ENCODE data around the gene PDAP1.
A peak's percentile ranks its signal among the peaks of the same experiment; 100 is the strongest.

PDAP1 gene

DNA sequence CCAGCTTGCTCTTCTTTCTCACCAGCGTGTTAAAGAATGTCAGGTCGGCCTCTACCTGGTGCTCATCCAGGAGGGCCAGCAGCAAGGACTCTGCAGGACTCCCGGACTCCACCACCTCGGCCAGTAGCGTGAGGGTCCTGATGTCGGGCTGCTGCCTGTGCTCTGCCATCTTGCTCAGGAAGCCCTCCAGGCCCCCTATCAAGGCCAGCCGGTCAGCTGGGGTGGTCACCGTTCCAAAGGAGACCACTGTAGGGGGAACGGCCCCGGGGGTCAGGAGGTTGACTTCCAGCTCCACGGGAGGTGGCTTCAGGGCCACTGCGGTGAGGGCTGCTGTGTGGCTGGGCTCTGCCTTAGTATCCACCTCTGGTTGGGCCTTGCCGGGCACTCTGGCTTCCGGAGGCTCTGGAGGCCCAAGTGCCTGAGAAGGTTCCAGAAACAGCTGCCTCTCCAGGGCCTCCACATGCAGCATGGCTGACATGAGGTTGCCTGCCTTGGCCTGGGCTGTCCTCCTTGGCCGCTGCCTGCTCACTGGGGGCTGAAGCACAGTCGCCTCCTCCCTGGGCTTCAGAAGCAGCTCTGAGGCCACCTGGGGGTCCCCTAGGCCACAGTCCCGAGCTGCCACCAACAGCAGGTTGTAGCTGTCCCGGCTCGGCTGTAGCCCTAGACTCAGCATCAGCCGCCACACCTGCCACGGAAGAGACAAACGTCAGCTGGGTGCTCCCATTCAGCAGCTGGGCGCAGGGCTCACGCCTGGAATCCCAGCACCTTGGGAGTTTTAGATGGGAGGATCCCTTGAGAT lies 16.7 kb upstream of the PDAP1 start:
- DNase-seq (ENCODE audit: low spot score), result no peak

DNA sequence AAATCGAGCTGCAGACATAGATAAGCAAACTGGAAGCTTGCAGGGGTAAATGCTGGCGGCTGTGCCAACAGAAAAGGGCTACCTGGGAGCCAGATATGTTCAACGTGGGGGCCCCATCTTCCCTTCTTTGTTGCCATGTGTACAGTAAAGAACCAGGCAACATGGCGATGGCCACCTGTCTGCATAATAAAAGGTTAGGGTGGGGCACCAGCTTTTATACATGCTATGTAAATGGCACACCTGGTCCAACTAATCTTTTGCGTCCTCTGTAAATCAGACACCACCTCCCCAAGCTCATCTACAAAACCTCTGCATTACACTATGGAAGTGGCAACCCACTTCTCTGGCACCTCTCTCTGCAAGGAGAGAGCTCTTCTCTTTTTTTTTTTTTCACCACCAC lies 14.2 kb upstream of the PDAP1 start:
- no peak for DNase-seq (ENCODE audit: low spot score)

- no peak for DNase-seq (ENCODE audit: low spot score)
Observed at GRCh38 chr7:99422186-99422585, 13.8 kb upstream of the PDAP1 start.

DNA sequence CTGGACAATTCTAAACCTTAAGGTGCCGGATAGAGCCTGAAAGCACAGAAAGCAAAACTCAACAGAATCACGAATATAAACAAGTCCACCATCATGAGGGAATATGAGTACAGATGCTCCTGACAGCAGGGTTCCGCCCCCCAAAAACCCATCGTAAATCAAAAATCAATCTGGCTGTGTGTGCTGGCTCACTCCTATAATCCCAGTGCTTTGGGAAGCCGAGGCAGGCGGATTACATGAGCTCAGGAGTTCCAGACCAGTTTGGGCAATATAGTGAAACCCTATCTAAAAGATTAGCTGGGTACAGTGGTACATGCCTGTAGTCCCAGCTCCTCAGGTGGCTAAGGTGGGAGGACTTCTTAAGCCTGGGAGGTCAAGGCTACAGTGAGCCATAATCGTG lies 12.6 kb upstream of the PDAP1 start:
- DNase-seq (ENCODE audit: low spot score), result no peak

DNA sequence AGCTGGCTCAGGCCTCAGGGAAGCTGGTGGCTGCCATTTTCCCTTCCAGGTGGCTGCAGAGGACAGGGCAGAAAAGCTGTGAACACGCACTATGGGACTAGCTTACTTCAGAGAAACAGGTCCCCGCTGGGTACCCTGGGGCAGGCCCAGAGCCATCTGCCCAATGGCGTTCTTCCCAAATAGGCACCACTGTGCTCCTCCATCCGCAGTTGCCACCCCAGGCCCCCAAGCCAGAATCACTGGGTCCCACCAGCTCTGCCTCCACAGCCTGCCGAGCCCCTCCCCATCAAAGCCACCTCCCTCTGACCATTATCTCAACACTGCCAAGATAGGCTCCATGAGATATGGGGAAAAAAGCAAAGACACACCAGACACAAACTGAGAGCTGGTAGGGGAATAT lies 11.8 kb upstream of the PDAP1 start:
- no peak for DNase-seq (ENCODE audit: low spot score)

GRCh38 chr7:99419323-99420021 lies 11.1 kb upstream of the PDAP1 start:
- no peak for DNase-seq (ENCODE audit: low spot score)

- no peak for DNase-seq (ENCODE audit: low spot score)
Observed at GRCh38 chr7:99418260-99418659, 9.9 kb upstream of the PDAP1 start.

DNA sequence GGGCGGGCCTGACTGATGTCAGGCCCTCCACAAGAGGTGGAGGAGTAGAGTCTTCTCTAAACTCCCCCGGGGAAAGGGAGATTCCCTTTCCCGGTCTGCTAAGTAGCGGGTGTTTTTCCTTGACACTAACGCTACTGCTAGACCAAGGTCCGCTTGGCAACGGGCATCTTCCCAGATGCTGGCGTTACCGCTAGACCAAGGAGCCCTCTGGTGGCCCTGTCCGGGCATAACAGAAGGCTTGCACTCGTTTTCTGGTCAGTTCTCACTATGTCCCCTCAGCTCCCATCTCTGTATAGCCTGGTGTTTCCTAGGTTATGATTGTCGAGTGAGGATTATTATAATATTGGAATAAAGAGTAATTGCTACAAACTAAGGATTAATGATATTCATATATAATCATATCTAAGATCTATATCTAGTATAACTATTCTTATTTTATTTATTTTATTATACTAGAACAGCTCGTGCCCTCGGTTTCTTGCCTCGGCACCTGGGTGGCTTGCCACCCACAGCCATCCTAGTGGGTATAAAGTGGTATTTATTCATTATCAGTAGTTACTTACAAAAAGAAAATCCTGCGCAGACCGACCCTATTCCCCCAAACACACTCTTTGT lies 7.2 kb upstream of the PDAP1 start:
- DNase-seq (ENCODE audit: low spot score), result peak; percentile 63

GRCh38 chr7:99410635-99411034 lies 2.2 kb upstream of the PDAP1 start:
- DNase-seq (ENCODE audit: low spot score), result no peak

DNA sequence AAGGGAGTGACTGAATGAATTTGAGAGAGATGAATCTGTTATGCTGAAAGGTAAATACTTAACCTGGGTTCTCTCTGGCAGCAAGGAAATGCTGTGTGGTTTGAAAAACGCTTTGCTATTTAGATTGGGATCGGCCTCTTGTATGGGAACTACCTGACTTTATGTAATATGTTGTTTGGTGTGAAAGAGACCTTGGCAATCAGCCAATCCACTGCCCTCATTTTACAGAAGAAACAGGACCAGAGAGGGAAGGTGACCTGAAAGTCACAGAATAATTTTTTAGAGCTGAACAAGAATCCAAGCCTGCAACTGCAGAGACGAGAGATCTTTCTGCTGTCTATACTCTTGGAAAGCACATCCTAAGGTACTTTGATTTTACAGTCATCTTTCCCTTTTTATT lies 1.4 kb upstream of the PDAP1 start:
- no peak for DNase-seq (ENCODE audit: low spot score)

DNA sequence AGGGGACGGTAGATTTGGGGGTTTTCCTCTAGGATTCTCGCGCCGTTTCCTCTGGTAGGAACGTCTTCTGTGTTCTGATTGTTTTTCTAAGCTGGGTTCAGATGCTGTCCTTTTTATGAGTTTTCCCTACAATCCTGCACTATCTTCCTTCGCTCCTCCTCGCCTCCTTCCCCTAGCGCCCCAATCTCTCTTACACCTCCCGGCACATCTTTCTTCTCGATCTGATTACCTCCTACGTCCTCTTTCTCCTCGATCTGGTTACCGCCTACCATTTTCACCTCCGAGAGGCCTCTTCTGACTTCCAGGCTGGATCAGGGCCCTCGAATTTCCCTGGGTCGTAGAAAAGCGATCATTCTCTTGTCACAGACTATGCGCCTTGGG lies 785 bp upstream of the PDAP1 start:
- DNase-seq (ENCODE audit: low spot score), result no peak

DNA sequence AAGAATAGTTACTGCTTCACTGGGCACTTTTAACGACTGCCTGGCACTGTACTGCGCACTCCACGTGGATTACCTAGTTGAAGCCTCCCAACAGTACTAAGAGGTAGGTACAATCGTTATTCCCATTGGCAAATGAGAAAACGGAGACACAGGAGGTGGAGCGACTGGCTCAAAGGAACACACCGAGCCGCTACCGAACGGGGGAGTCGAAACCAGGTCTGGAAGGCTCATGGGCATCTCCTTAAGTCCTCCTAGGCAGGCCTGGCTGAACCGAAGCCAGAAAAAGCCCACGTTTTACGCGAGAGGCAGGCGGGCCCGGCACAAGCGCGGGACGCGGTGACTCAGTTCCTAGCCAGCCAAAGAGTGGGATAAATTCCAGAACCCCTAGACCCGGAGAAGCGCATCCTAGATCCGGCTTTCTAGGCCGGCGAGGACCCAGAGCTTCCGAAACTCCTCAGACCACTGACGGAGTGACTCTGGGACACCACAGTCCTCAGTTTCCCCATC lies 472 bp downstream of the PDAP1 start:
- peak; percentile 65 for DNase-seq (ENCODE audit: low spot score)

DNA sequence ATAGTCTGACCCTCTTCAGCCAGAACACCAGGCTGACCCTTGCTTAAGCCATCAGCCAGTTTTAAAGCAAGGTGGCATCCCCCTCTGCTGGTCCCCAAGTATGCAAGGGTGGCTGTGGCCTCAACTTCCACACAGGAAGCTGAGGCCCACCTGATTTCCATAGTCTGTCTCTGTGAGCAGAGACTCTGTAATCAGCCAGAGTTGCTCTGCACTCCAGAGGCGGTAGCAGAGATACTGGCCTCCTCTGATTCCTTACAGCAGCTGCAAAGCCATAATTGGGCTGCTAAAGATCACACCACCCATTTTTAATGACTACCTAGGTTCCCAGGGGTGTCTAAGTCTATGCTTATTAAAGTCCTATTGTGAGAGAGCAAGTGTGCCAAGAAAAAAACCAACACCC lies 1.8 kb downstream of the PDAP1 start:
- no peak for DNase-seq (ENCODE audit: low spot score)

DNA sequence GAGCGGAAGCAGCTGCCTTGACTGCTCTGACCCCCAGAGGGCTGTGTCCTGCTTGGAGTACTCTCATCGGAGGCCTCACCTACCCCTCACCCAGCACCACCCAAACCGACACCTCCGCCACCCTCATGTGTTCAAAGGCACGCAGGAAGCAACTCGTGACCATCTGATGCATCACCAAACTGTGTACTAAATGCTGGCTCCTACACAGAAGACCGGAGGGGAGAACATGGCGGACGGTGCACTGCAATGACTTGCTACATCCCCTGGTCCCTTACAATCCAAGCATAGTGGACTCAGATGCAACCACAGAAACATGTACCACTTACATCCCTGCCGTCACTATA lies 3.4 kb downstream of the PDAP1 start:
- DNase-seq (ENCODE audit: low spot score), result no peak

- DNase-seq (ENCODE audit: low spot score), result no peak
Observed at GRCh38 chr7:99404235-99404976, 4.0 kb downstream of the PDAP1 start.

DNA sequence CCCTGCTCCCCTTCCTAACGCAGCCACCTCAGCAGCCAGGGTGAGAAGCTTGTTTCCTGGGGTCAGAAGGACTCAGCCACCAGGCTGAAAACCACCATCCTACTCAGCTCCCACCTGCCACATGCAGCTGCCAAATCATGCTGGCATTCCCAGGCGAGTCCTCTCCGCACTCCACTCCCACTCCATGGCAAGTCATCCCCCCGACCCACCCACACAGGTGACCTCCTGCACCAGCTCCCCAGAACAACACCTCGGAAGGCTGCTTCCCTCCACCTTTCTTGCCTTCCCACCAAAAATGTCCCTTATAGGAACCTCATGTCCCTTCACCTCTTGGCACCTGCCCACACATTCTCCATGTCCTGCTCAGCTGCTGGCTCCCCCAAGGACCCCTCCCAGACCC lies 4.6 kb downstream of the PDAP1 start:
- DNase-seq (ENCODE audit: low spot score), result no peak

GRCh38 chr7:99402854-99403253 lies 5.5 kb downstream of the PDAP1 start:
- no peak for DNase-seq (ENCODE audit: low spot score)

GRCh38 chr7:99399597-99399996 lies 8.8 kb downstream of the PDAP1 start:
- no peak for DNase-seq (ENCODE audit: low spot score)

- no peak for DNase-seq (ENCODE audit: low spot score)
Observed at GRCh38 chr7:99398891-99399445, 9.4 kb downstream of the PDAP1 start.

DNA sequence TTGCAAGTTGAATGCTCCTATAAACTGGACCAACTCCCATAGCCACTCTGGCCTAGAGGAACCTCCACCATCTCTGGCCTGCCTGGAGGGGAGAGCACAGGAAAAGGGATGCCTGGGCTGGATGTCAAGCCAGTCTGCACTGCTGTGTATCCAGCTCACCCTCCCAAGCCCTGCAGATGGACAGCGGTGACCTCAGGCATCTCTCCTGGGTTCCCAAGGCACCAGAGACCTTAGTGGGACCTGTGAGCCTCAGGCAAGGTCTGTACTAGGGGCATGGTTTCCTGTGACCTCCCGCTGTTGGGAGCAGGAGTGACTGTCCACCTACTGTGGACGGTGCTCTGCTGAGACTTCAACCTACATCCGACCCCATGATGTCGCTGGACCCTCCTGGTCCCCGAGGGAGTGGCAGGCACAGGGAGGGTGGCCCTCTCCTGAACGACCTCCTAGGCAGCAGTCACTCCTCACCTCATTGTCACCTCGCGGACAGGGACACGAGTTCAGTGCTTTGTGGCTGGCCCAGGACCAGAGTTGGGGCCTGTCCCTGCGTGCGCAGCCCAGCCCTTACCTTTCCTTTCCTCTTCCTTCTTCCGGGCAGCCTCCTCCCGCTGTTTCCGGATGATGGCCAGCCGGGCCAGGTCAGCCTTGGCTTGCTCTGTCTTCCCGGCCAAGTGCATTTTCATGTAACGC lies 11.0 kb downstream of the PDAP1 start:
- no peak for DNase-seq (ENCODE audit: low spot score)

- no peak for DNase-seq (ENCODE audit: low spot score)
Observed at GRCh38 chr7:99396418-99397296, 11.7 kb downstream of the PDAP1 start.

Data from LoVo (cell line).